HG03045 (cell line): Measurements from ENCODE around the gene HSPA1B.

Source experiments
- ATAC-seq: cut with Tn5 transposase; IDR thresholded peaks from one replicate; pipeline ENCODE4 v1.9.1; 2021; ENCODE audit warnings: mild to moderate bottlenecking, moderate library complexity; ENCODE audit not compliant: unreplicated experiment

HSPA1B gene

GRCh38 chr6:31878222-31878621 lies 50.7 kb downstream of the HSPA1B start:
- ATAC-seq: no peak

GRCh38 chr6:31878726-31879125 lies 51.2 kb downstream of the HSPA1B start, which contains the start of gene SLC44A4:
Gene SLC44A4, minus strand, starts transcription at chr6:31878997. Its CDS starts 17 bp downstream, at chr6:31878980.
- no peak for ATAC-seq

GRCh38 chr6:31879143-31879542 lies 51.6 kb downstream of the HSPA1B start:
- no peak for ATAC-seq
